Measurements from ENCODE around the gene ZNF440. TPM values are rescaled to one million over a fixed set of nuclear protein-coding genes. Genes with fewer than 3 reads are reported as not detected.

ZNF440 gene
- total RNA-seq, 4 donors from 2014 or later: 6.3 to 14.5 (median 10.2) TPM

- peaks cover 11 to 100% (median 57%) of the 10 kb centered on the region in 4 donors for H3K9me3 ChIP-seq
- H3K4me3 ChIP-seq: no peak overlapping the region
- no peaks in the 10 kb centered on the region for H3K4me1 ChIP-seq
- H3K27me3 ChIP-seq: no peaks in the 10 kb centered on the region
- WGBS, 2 donors: 95 to 96% methylated on average over 7 of the region's 7 CpGs
- TF ChIP-seq EP300 (IDR thresholded peaks at IDR 0.05) (no peak), CTCF (IDR thresholded peaks at IDR 0.05) (no peak), POLR2A (IDR thresholded peaks at IDR 0.05) (no peak)
- no peak for DNase-seq (ENCODE audit: low spot score in 2 of 2)
- H3K27ac ChIP-seq: no peak overlapping the region
- H3K36me3 ChIP-seq: peaks cover 28 to 98% (median 43%) of the 10 kb centered on the region in 3 donors
Measured at GRCh38 chr19:11780431-11781020, 33.5 kb upstream of the ZNF440 start.

- peaks cover 28 to 98% (median 43%) of the 10 kb centered on the region in 3 donors for H3K36me3 ChIP-seq
- no peaks in the 10 kb centered on the region for H3K27me3 ChIP-seq
- WGBS, 2 donors: 92 to 93% methylated on average over 5 of the region's 5 CpGs
- no peak for DNase-seq (ENCODE audit: low spot score in 2 of 2)
- H3K4me1 ChIP-seq: no peaks in the 10 kb centered on the region
- H3K4me3 ChIP-seq: no peak overlapping the region
- no peak for TF ChIP-seq POLR2A (IDR thresholded peaks at IDR 0.05)
- no peak for TF ChIP-seq EP300 (IDR thresholded peaks at IDR 0.05)
- TF ChIP-seq CTCF (IDR thresholded peaks at IDR 0.05): no peak
- H3K9me3 ChIP-seq: peaks cover 11 to 100% (median 56%) of the 10 kb centered on the region in 4 donors
- H3K27ac ChIP-seq: no peak overlapping the region
Measured at GRCh38 chr19:11781295-11782057, 32.6 kb upstream of the ZNF440 start.

GRCh38 chr19:11783767-11784166, 30.3 kb upstream of the ZNF440 start:
- 97 to 100% methylated on average over 1 of the region's 1 CpG for WGBS, 2 donors
- Histone ChIP-seq H3K27me3 (no peaks in the 10 kb centered on the region), H3K4me3 (no peak overlapping the region), H3K36me3 (peaks cover 26 to 75% (median 31%) of the 10 kb centered on the region in 3 donors), H3K4me1 (no peaks in the 10 kb centered on the region), H3K27ac (no peak overlapping the region), H3K9me3 (peaks cover 11 to 100% (median 55%) of the 10 kb centered on the region in 4 donors)
- TF ChIP-seq POLR2A (IDR thresholded peaks at IDR 0.05): no peak
- no peak for TF ChIP-seq CTCF (IDR thresholded peaks at IDR 0.05)
- TF ChIP-seq EP300 (IDR thresholded peaks at IDR 0.05): no peak
- DNase-seq (ENCODE audit: low spot score in 2 of 2): no peak

GRCh38 chr19:11784356-11784755, 29.7 kb upstream of the ZNF440 start:
- WGBS, 2 donors: 98 to 100% methylated on average over 3 of the region's 3 CpGs

More at GRCh38 chr19:11784356-11784755, 29.7 kb upstream of the ZNF440 start:
- no peak overlapping the region for H3K27ac ChIP-seq
- no peak overlapping the region for H3K4me3 ChIP-seq
- no peaks in the 10 kb centered on the region for H3K27me3 ChIP-seq
- H3K9me3 ChIP-seq: peaks cover 11 to 100% (median 56%) of the 10 kb centered on the region in 4 donors
- no peak for TF ChIP-seq POLR2A (IDR thresholded peaks at IDR 0.05)
- TF ChIP-seq EP300 (IDR thresholded peaks at IDR 0.05): no peak
- no peak for TF ChIP-seq CTCF (IDR thresholded peaks at IDR 0.05)
- DNase-seq (ENCODE audit: low spot score in 2 of 2): no peak
- no peaks in the 10 kb centered on the region for H3K4me1 ChIP-seq
- peaks cover 21 to 69% (median 25%) of the 10 kb centered on the region in 3 donors for H3K36me3 ChIP-seq

Data from tibial nerve (tissue), 4 donors.